Mesendoderm (in vitro differentiated cells): ENCODE data around the gene CDKL5.

Experiments
- DNase-seq: peaks from one replicate; pipeline ENCODE4 v3.0.0; 2013
- H2AK5ac ChIP-seq: 2 replicates; pipeline ENCODE4 v1.6.1; 2013; ENCODE audit warnings: low read length, inconsistent platforms
- H2BK120ac ChIP-seq: 2 replicates; pipeline ENCODE4 v1.6.1; 2013; ENCODE audit warnings: low read depth, mild to moderate bottlenecking, low read length, moderate library complexity, mixed read lengths
- H2BK15ac ChIP-seq: replicated peaks from 2 replicates; pipeline ENCODE4 v1.6.1; 2013; ENCODE audit warnings: low read depth, mild to moderate bottlenecking, moderate library complexity
- H2BK5ac ChIP-seq: 2 replicates; pipeline ENCODE4 v1.6.1; 2013; ENCODE audit warnings: low read length, inconsistent platforms
- H3K18ac ChIP-seq: 2 replicates; pipeline ENCODE4 v1.6.1; 2013; ENCODE audit warnings: mild to moderate bottlenecking, low read length, mixed read lengths
- H3K23ac ChIP-seq: one replicate; pipeline ENCODE4 v1.6.1; 2013; ENCODE audit warnings: low read length
- H3K27ac ChIP-seq: 2 replicates; pipeline ENCODE4 v1.5.1; 2013; ENCODE audit warnings: low read depth, mild to moderate bottlenecking, inconsistent platforms, low read length, moderate library complexity
- H3K27me3 ChIP-seq: 2 replicates; pipeline ENCODE4 v1.6.1; 2013; ENCODE audit warnings: low read length, control low read depth, mild to moderate bottlenecking, inconsistent platforms; ENCODE audit not compliant: insufficient read depth, poor library complexity
- H3K36me3 ChIP-seq: 2 replicates; pipeline ENCODE4 v1.6.1; 2013; ENCODE audit warnings: low read length, inconsistent platforms; ENCODE audit not compliant: control insufficient read depth, insufficient read depth
- H3K4ac ChIP-seq: one replicate; pipeline ENCODE4 v1.6.1; 2013; ENCODE audit warnings: low read depth, mild to moderate bottlenecking, low read length, moderate library complexity
- H3K4me1 ChIP-seq: 2 replicates; pipeline ENCODE4 v1.6.1; 2013; ENCODE audit warnings: low read depth, low read length, inconsistent platforms; ENCODE audit not compliant: control insufficient read depth
- H3K4me2 ChIP-seq: 2 replicates; pipeline ENCODE4 v1.6.1; 2013; ENCODE audit warnings: low read length
- H3K4me3 ChIP-seq: 2 replicates; pipeline ENCODE4 v1.5.1; 2013; ENCODE audit warnings: mild to moderate bottlenecking, low read length
- H3K56ac ChIP-seq: one replicate; pipeline ENCODE4 v1.6.1; 2013; ENCODE audit warnings: low read length
- H3K79me1 ChIP-seq: 2 replicates; pipeline ENCODE4 v1.6.1; 2013; ENCODE audit warnings: low read length, inconsistent platforms
- H3K79me2 ChIP-seq: 2 replicates; pipeline ENCODE4 v1.6.1; 2013; ENCODE audit warnings: mild to moderate bottlenecking, low read length; ENCODE audit not compliant: control insufficient read depth, insufficient read depth
- H3K9ac ChIP-seq: 2 replicates; pipeline ENCODE4 v1.6.1; 2013; ENCODE audit warnings: low read length, inconsistent platforms
- H4K5ac ChIP-seq: one replicate; pipeline ENCODE4 v1.6.1; 2013; ENCODE audit warnings: low read length
- H4K8ac ChIP-seq: one replicate; pipeline ENCODE4 v1.6.1; 2013; ENCODE audit warnings: low read depth, mild to moderate bottlenecking, control low read depth, low read length, moderate library complexity
- WGBS: extraction: QIAGEN DNeasy Blood & Tissue Kit; methylation state at CpG from one replicate; pipeline ENCODE4 v1.1.7; 2013; ENCODE audit warnings: low lambda C conversion rate, missing lambda C conversion rate; ENCODE audit not compliant: insufficient coverage; ENCODE audit errors: extremely low coverage; 5-methylcytosine and 5-hydroxymethylcytosine counted together

CDKL5 gene

DNA sequence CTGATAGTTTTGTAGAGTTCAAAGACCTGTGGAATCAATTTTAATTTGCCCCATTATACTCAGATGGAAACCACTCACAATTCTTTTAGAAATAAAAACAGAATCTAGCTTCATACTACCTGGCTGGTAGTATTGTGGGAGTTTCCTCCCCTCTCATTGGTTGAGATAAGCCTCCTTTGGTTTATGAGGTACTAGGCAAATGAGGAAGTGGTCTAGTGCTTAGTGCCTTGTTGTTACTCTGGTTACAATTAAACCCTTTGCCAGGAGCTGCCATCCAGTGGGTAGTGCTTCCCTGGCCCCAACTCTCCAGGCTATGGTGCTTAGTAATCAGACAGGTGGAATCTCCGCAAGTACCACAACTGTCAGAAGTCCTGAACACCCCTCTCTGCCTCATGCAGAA is 118.3 kb downstream of the CDKL5 start:
- H3K23ac ChIP-seq = no peak overlapping the region
- H3K4me3 ChIP-seq = no peak overlapping the region
- no peaks in the 10 kb centered on the region for H3K27me3 ChIP-seq
- no peak overlapping the region for H2AK5ac ChIP-seq
- no peak overlapping the region for H3K56ac ChIP-seq
- H3K4me1 ChIP-seq = peaks cover 2% of the 10 kb centered on the region
- H3K4me2 ChIP-seq = no peak overlapping the region
- H3K79me1 ChIP-seq = peaks cover 1% of the 10 kb centered on the region
- no peak overlapping the region for H2BK15ac ChIP-seq
- no peak overlapping the region for H2BK5ac ChIP-seq
- no peak overlapping the region for H3K27ac ChIP-seq
- no peak overlapping the region for H3K9ac ChIP-seq
- DNase-seq = no peak
- H3K18ac ChIP-seq = no peak overlapping the region
- no peaks in the 10 kb centered on the region for H3K79me2 ChIP-seq
- H2BK120ac ChIP-seq = no peak overlapping the region
- H3K4ac ChIP-seq = no peak overlapping the region
- H4K8ac ChIP-seq = no peak overlapping the region
- WGBS = no CpG with 5 or more reads among the region's 1 CpG
- H4K5ac ChIP-seq = no peak overlapping the region
- no peaks in the 10 kb centered on the region for H3K36me3 ChIP-seq

DNA sequence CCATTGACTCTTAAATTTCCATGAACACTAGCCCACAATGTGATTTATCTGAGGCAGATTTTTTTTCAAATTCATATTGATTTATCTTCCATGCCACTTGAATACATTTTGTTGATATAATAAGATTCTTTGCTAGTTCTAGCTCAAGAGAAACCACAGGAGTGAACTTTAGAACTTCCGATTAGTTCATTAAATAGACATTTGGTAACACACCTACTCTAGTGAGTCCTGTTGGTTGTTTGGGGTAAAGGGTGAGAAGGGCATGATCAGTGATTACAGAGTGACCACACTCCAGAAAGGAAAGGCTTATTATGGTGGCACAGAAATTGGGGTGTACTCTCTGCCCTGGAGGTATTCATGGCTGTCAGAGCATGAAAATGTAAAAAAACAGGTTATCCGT is 120.4 kb downstream of the CDKL5 start:
- Histone ChIP-seq H3K27ac (no peak overlapping the region), H4K5ac (no peak overlapping the region), H4K8ac (no peak overlapping the region), H3K36me3 (no peaks in the 10 kb centered on the region), H3K56ac (no peak overlapping the region), H2BK15ac (no peak overlapping the region), H3K4me1 (peaks cover 2% of the 10 kb centered on the region), H3K23ac (no peak overlapping the region), H3K4me2 (no peak overlapping the region), H2BK120ac (no peak overlapping the region), H3K79me2 (no peaks in the 10 kb centered on the region), H2BK5ac (no peak overlapping the region), H3K4me3 (no peak overlapping the region), H3K18ac (no peak overlapping the region), H2AK5ac (no peak overlapping the region), H3K9ac (no peak overlapping the region), H3K79me1 (peaks cover 1% of the 10 kb centered on the region), H3K27me3 (no peaks in the 10 kb centered on the region), H3K4ac (no peak overlapping the region)
- no CpG with 5 or more reads among the region's 2 CpGs for WGBS
- no peak for DNase-seq

DNA sequence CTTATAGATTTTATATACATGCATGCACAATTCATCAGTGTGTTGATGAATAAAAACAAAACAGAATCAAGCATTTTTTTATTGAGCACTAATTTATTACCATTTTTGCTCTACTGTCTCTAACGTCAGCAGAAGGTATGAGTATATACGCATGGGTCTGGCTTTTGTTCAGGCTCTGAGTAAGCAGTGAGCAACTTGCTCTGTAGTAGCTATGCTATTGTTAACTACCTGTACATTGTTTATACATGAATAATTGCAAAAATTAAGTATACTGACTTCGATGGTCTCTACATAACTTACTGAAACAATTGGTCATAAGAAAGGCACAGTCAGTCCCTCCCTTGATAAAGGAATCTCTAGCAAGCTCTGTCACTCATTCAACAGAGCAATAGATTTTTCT is 123.6 kb downstream of the CDKL5 start:
- Histone ChIP-seq H2AK5ac (no peak overlapping the region), H3K4me2 (no peak overlapping the region), H3K23ac (no peak overlapping the region), H3K4me3 (no peak overlapping the region), H4K5ac (no peak overlapping the region), H3K79me1 (no peaks in the 10 kb centered on the region), H2BK15ac (no peak overlapping the region), H2BK120ac (no peak overlapping the region), H3K56ac (no peak overlapping the region), H2BK5ac (no peak overlapping the region), H3K4me1 (peaks cover 2% of the 10 kb centered on the region), H3K36me3 (no peaks in the 10 kb centered on the region), H3K27ac (no peak overlapping the region), H3K27me3 (no peaks in the 10 kb centered on the region), H3K4ac (no peak overlapping the region), H3K79me2 (no peaks in the 10 kb centered on the region), H3K18ac (no peak overlapping the region), H4K8ac (no peak overlapping the region), H3K9ac (no peak overlapping the region)
- DNase-seq = no peak
- WGBS = no CpG with 5 or more reads among the region's 3 CpGs

DNA sequence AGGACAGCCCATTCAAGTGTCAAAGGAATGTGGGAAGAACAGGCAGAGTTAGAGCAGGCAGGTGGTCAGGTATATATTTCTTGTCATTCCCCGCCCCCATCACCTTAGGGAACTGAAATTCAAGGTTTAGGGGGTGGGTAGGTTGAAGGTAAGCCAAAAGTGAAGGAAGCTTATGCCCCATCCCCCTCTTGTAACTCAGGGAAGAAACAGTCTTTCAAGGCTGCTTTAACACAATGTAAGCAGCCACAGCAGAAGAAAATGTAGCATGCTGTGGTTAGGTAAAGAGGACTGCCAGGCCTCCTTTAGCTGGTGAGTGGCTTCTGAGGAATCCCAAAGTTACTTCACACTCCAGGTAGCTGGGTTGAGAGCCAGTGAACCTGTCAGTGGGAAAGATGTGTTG is 124.2 kb downstream of the CDKL5 start:
- Histone ChIP-seq H3K4me1 (peaks cover 2% of the 10 kb centered on the region), H3K56ac (no peak overlapping the region), H2BK5ac (no peak overlapping the region), H3K23ac (no peak overlapping the region), H3K4me3 (no peak overlapping the region), H3K9ac (no peak overlapping the region), H2AK5ac (no peak overlapping the region), H2BK15ac (no peak overlapping the region), H3K18ac (no peak overlapping the region), H3K4me2 (no peak overlapping the region), H3K79me2 (no peaks in the 10 kb centered on the region), H3K36me3 (no peaks in the 10 kb centered on the region), H3K4ac (no peak overlapping the region), H3K27ac (no peak overlapping the region), H3K79me1 (no peaks in the 10 kb centered on the region), H2BK120ac (no peak overlapping the region), H4K8ac (no peak overlapping the region), H3K27me3 (no peaks in the 10 kb centered on the region), H4K5ac (no peak overlapping the region)
- WGBS = no CpG with 5 or more reads among the region's 1 CpG
- DNase-seq = peak; percentile 70

DNA sequence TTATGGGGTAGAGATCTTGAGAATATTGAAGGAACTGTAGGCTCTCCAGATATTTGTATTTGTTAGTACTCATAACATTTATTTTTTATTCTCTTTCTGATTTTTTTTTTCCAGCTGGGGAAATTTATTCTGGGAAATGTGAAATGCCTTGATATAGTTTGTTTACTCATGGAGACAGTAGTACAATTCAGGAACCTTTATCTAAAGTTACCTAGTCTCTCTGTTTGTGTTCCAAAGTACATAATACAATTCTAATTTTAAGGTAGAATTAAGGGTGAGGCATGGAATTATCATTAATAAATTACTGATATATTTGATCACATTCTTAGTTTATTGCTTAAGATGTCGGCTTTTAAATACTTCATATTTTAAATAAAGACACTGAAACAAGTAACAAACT is 132.5 kb downstream of the CDKL5 start:
- H3K9ac ChIP-seq = no peak overlapping the region
- WGBS = no CpG with 5 or more reads among the region's 1 CpG
- no peaks in the 10 kb centered on the region for H3K79me2 ChIP-seq
- no peaks in the 10 kb centered on the region for H3K27me3 ChIP-seq
- H3K79me1 ChIP-seq = no peaks in the 10 kb centered on the region
- no peak overlapping the region for H3K56ac ChIP-seq
- H3K4me2 ChIP-seq = no peak overlapping the region
- H2BK5ac ChIP-seq = no peak overlapping the region
- H3K18ac ChIP-seq = no peak overlapping the region
- DNase-seq = no peak
- H3K4me3 ChIP-seq = no peak overlapping the region
- H3K4me1 ChIP-seq = no peaks in the 10 kb centered on the region
- no peak overlapping the region for H2BK120ac ChIP-seq
- H2BK15ac ChIP-seq = no peak overlapping the region
- H3K27ac ChIP-seq = no peak overlapping the region
- no peak overlapping the region for H3K4ac ChIP-seq
- H4K8ac ChIP-seq = no peak overlapping the region
- H4K5ac ChIP-seq = no peak overlapping the region
- no peaks in the 10 kb centered on the region for H3K36me3 ChIP-seq
- no peak overlapping the region for H3K23ac ChIP-seq
- H2AK5ac ChIP-seq = no peak overlapping the region

DNA sequence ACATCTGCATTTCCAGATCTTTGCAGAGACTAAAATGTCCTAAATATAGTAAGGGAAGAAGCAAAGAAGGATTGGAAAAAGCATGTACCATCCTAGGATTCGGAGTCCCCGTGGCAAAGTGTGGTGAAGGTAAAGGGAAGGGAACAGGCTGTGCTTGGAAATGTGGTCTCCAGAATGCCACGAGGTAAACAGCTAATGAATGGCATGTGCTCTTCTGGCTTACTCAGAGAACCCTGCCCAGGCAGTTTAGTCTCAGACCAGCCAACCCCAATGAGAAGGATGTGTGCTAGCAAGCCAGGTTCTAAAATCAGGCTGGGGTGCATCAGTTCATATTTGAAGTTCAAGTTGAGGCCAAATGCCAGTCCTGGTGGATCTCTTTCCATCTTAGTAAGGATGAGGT is 133.4 kb downstream of the CDKL5 start:
- no peak for DNase-seq
- Histone ChIP-seq H3K27me3 (no peaks in the 10 kb centered on the region), H3K9ac (no peak overlapping the region), H4K5ac (no peak overlapping the region), H2BK120ac (no peak overlapping the region), H3K36me3 (no peaks in the 10 kb centered on the region), H3K23ac (no peak overlapping the region), H2BK15ac (no peak overlapping the region), H3K4me1 (no peaks in the 10 kb centered on the region), H2AK5ac (no peak overlapping the region), H3K56ac (no peak overlapping the region), H3K4me2 (no peak overlapping the region), H4K8ac (no peak overlapping the region), H2BK5ac (no peak overlapping the region), H3K18ac (no peak overlapping the region), H3K27ac (no peak overlapping the region), H3K4ac (no peak overlapping the region), H3K79me2 (no peaks in the 10 kb centered on the region), H3K4me3 (no peak overlapping the region), H3K79me1 (no peaks in the 10 kb centered on the region)
- no CpG with 5 or more reads among the region's 3 CpGs for WGBS
